GM19240 (cell line): ENCODE measurements around the gene PTX4.

Experiments used
- DNase-seq: peaks from one replicate; pipeline ENCODE4 v3.0.0; 2011; ENCODE audit warnings: low spot score; ENCODE audit not compliant: insufficient read length

Gene PTX4

DNA sequence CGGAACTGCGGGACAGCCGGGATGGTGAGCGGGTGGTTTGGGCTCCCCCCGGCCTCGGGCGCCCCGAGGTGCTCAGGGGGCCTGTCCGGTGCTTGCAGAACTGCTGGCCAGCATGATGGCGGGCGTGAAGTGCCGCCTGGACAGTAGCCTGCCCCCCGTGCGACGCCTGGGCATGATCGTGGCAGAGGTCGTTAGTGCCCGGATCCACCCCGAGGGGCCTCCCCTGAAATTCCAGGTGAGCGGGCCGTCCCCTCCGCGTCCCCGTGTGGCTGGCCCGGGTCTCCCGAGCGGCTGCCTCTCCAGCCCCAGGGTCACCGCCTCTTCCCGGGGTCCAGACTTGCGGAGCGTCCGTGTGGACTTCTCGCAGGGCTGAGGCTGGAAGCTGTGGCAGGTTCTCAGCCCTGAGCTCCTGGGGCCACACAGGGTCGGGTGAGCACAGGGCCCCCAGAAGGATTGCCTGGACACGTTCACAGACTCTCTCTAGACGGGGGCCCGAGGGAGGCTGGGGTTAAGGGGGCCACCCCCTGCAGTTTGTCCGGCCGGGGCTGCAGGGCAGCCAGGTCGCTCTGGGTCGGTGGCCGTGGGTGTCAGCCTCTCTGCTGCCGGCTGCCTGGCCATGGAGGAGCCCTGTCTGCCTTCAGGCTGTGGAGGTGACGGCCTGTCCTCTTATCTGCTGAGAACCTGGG lies 11.9 kb upstream of the PTX4 start:
- DNase-seq, result no peak

GRCh38 chr16:1499756-1500464 lies 11.2 kb upstream of the PTX4 start:
- no peak for DNase-seq

DNA sequence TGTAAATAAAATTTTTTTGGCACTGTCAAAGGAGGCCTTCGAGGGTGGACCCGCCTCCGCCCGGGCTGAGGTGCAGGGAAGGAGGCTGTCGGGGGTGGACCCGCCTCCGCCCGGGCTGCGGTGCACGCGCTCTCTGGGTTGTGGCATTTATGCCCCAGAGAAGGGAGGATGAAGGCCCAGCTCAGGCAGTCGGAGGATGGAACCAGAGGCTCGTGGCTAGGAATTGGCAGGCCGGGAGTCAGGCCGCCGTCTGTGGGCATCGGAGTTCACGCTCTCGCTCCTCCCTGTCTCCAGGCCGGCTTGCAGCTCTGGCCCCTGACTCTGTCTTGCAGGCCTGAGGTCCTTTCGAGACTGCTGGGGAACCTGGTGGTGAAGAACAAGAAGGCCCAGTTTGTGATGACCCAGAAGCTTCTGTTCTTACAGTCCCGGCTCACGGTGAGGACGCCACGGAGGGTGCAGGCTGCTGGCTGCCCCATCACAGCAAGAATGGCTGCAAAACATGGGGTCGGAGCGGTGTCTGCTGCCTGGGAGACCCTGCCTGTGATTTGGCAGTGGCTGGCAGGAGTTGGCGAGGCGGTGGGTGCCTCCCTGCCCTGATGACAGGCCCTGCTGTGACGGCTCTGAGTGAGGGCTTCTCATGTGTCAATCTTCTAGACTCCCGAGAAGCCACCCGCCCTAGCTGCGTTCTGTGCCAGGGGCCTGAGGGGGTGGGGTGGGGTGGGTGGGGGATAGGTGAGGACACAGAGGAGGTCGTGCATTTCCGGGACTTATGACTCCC lies 10.3 kb upstream of the PTX4 start:
- no peak for DNase-seq

DNA sequence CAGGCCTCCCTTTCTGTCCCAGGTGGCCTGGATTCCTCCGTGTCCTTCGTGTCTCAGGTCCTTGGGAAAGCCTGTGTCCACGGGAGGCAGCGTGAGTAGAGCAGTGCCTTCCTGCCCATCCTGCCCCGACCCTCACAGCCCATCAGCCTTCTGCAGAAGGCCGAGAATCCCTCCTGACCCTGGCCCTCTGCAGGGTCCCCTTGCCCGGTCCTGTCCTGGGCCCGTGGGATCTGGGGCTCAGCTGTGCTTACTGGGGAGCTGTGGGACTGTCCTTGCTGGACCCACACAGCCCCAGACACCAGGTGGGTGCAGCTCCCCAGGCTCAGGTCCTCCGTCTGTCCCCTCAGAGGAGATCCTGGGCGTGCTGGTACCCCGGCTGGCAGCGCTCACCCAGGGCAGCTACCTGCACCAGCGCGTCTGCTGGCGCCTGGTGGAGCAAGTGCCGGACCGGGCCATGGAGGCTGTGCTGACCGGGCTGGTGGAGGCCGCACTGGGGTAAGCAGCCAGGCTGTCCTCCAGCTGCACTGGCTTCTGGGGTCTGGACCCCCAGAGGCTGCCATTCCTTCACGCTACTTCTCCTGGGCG lies 8.4 kb upstream of the PTX4 start:
- DNase-seq, result no peak

DNA sequence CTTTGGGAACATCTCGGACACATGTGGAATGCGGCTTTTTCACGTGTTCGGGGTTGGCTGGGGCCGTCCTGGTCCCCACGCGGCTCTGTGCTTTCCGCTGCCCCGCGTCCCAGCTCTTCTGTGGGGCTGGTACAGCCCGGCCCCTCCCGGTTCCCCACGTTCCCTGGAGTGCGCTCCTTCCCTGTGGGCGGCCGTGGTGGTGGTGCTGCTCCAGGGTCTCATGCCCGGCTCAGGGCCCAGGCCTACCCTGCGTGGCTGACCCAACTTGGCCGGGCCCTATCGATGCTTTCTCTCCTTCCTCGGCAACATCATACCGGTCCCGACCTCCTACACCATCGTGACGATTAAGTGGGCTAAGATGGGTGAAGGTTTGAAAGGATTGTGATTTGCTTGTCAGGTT lies 7.7 kb upstream of the PTX4 start:
- no peak for DNase-seq

DNA sequence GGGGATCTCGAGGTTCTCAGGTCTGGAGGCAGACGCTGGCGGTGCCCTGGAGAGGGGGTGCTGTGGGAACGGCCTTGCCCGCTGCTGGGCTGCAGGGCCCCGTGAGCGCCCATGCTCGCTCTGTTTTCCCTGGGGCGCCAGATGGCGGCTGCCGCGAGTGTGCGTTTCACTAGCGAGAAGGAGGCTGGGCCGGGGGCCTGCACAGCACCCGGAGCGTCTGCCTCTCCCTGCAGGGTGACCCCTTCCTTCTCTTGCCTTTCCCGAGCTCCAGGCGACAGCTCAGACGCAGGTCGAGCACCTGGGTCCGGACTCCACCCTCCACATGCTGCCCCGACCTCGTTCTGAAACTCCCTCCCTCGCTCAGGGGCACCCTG lies 7.1 kb upstream of the PTX4 start:
- no peak for DNase-seq

- DNase-seq, result no peak
These were observed 6.6 kb upstream of the PTX4 start for GRCh38 chr16:1495211-1495888.

GRCh38 chr16:1494711-1495110 lies 6.0 kb upstream of the PTX4 start:
- no peak for DNase-seq

DNA sequence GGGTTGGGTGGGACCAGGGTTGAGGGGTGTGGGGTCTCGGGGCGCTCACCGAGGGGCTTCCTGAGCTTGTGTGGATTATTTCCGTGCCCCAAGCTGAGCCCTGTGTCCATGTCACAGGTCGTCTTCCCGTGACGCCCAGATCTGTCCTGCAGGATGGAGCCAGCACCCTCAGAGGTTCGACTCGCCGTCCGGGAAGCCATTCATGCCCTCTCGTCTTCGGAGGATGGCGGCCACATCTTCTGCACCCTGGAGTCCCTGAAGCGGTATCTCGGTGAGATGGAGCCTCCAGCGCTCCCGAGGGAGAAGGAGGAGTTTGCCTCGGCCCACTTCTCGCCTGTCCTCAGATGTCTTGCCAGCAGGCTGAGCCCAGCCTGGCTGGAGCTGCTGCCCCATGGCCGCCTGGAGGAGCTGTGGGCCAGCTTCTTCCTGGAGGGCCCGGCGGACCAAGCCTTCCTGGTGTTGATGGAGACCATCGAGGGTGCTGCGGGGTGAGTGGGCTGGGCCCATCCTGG lies 5.4 kb upstream of the PTX4 start:
- DNase-seq, result no peak

GRCh38 chr16:1493746-1494094 lies 5.0 kb upstream of the PTX4 start:
- DNase-seq, result peak; percentile 36

DNA sequence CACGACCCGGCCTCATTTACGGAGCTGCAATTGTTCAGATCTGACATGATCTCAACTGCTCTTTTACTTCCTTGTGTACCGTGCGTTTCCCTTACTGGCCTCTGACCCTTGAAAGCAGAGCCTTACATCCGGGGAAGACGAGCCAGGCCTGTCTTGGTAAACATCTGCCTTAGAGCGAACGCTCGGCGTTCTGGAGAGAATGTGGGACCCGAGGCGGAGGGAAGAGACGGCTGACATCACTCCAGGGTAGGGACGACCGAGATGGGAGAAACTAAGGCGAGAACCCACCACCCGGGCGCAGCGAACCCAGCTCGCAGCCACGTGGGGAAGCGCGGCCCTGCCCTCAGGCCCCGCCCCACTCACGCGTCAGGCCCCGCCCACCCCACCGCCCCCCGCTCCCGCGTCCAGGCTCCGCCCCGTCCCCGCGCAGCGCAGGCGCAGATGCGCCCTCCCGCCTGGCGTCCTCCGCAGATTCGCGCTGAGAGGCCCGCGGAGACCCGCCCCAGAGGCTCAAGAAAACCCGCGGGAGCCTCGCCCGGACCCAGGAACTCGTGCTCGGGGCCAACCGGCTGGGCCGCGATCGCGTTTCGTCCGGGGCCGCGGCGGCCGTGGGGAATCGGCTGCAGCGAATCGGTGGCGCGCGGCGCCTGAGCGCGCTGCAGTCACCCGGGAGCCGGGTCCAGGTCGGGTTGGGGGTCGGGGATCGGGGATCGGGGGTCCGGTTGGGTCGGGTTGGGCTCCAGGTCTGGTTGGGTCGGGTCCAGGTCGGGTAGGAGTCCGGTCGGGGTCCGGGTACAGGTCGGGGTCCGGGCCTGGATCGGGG lies 4.4 kb upstream of the PTX4 start, which contains the start of gene TELO2:
TSS of gene TELO2 (plus strand) at position 438 of the 823 bp plus-strand sequence. CDS start 922 bp downstream, outside the sequence.
- peak; percentile 95 for DNase-seq

- no peak for DNase-seq
These were observed 3.6 kb upstream of the PTX4 start for GRCh38 chr16:1492082-1492922.

GRCh38 chr16:1491327-1491726 lies 2.6 kb upstream of the PTX4 start:
- no peak for DNase-seq

GRCh38 chr16:1489077-1489476 lies 333 bp upstream of the PTX4 start:
- DNase-seq, result no peak

DNA sequence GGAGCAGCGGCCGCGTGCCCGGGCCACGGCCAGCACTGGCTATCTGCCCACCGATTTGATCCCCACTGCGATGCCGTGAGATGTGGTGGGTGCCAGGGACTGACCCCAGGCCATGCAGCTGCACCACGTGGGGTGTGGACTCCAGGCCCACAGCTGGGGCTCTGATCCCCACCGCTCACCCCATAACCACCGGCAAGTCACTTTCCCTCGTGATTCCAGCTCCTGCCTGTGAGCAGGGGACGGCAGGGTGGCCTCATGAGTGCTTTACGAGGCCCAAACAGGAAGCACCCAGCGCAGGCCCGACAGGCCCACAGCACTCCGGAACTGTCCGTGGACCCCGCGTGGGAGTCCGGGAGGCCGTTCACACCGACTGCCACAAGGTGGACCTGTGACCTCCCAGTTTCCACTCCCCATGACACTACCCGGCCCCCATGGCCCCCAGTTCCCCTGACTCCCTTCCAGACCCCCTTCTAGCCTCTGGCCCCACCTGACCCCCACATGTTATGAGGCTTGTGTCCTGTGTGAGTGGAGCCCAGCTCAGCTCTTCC lies 616 bp downstream of the PTX4 start:
- DNase-seq, result no peak

DNA sequence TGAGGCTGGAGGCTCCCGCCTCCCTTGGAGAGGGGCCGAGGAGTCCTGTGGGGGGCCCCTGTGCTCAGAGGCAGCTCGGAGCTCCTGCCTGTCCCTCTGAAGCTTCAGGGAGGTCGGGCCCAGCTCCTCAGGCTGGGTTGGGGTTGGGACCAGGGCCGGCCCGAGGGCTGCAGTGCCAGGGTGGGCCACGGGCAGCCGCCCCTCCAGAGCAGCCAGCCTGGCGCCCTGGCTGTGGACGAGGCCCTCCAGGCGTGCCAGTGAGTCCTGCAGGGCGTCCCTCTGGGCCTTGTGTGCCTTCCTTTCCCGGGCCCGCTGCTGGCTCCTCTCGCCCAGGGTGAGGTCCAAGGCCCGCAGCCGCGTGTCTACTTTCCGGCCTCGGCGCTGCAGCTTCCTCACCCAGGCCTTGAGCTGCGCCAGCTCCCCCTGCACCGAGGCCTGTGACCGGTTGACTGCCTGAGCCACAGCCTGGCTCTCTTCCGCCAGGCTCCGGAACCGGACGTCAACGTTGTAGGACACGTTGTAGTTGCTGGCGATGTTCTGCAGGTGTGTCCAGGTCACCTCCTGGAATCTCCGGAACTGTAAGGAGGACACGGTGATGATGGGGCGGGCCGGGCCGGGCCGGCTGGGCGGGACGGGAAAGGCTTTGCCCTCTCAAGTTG lies 1.2 kb downstream of the PTX4 start:
- DNase-seq, result no peak

GRCh38 chr16:1486551-1487390 lies 2.0 kb downstream of the PTX4 start:
- DNase-seq, result no peak
